Fibroblast of villous mesenchyme (primary cell): ENCODE measurements around the gene SLC38A1. TPM values are rescaled to one million over a fixed set of nuclear protein-coding genes. Genes with fewer than 3 reads are reported as not detected.

ENCODE experiments used
- DNase-seq: peaks from one replicate; pipeline ENCODE4 v3.0.0-alpha.2; 2010; ENCODE audit warnings: low read depth
- H3K4me3 ChIP-seq: 2 replicates; pipeline ENCODE4 v1.5.1; 2011; ENCODE audit warnings: low read depth, mild to moderate bottlenecking, low read length
- total RNA-seq: library from RNA; depleted of rRNA; stranded (reverse); fragments of >200 nt; gene quantifications from 2 replicates; pipeline ENCODE4 v1.2.3, GENCODE V29; 2012
- TF ChIP-seq, protein P1 (sequence below): IDR thresholded peaks from 2 replicates; pipeline ENCODE4 v1.5.1; 2012; ENCODE audit warnings: low read depth, mild to moderate bottlenecking, low read length; ENCODE audit not compliant: insufficient read depth

The SLC38A1 gene
- total RNA-seq, 1 donor: 149 TPM

GRCh38 chr12:46222636-46223035 is 46.2 kb downstream of the SLC38A1 start:
- no peak overlapping the region for H3K4me3 ChIP-seq
- no peak for DNase-seq

DNA sequence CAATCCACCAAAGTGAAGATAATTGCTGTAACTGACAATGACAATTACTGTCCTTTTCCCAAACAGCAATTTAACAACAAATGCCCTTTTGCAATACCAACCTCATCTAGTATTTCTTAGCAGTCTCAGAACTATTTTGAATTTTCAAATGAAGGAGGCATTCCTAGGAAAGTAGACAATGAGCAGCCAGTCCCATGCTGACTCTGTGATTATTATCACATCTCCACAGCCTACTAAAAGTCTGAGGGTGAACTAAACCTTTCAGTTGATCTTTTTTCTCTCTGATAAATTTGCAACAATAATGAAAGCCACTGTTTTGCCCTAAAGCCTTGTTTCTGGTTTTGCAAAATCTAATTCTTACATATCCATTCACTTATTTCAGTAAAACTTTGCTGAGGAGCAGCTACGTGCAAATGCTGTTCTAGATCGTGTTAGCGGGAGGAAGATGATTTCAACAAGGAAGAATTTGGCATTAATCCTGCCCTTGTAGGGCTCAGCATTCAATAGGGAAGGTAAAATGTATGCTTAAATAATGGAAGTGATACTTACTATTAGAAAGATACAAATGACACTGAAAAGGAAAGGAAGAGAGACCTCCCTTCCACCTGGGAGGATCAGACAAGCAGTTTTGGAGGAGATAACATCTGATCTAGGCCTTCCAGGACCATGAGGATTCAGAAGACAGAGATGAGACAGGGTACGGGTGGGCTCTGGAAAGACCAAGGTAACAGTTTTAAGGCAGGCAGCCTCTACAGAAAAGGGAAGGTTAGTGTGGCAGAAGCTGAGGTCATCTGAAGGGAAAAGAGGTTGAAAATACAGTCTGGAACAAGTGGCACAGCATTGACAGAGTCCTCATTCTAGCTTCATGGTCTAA is 47.4 kb downstream of the SLC38A1 start:
- peak; percentile 31 for DNase-seq
- TF ChIP-seq, protein P1, sequence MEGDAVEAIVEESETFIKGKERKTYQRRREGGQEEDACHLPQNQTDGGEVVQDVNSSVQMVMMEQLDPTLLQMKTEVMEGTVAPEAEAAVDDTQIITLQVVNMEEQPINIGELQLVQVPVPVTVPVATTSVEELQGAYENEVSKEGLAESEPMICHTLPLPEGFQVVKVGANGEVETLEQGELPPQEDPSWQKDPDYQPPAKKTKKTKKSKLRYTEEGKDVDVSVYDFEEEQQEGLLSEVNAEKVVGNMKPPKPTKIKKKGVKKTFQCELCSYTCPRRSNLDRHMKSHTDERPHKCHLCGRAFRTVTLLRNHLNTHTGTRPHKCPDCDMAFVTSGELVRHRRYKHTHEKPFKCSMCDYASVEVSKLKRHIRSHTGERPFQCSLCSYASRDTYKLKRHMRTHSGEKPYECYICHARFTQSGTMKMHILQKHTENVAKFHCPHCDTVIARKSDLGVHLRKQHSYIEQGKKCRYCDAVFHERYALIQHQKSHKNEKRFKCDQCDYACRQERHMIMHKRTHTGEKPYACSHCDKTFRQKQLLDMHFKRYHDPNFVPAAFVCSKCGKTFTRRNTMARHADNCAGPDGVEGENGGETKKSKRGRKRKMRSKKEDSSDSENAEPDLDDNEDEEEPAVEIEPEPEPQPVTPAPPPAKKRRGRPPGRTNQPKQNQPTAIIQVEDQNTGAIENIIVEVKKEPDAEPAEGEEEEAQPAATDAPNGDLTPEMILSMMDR: no peak
- H3K4me3 ChIP-seq: no peak overlapping the region

More at GRCh38 chr12:46222636-46223035, 46.2 kb downstream of the SLC38A1 start:
- TF ChIP-seq, protein P1: no peak

DNA sequence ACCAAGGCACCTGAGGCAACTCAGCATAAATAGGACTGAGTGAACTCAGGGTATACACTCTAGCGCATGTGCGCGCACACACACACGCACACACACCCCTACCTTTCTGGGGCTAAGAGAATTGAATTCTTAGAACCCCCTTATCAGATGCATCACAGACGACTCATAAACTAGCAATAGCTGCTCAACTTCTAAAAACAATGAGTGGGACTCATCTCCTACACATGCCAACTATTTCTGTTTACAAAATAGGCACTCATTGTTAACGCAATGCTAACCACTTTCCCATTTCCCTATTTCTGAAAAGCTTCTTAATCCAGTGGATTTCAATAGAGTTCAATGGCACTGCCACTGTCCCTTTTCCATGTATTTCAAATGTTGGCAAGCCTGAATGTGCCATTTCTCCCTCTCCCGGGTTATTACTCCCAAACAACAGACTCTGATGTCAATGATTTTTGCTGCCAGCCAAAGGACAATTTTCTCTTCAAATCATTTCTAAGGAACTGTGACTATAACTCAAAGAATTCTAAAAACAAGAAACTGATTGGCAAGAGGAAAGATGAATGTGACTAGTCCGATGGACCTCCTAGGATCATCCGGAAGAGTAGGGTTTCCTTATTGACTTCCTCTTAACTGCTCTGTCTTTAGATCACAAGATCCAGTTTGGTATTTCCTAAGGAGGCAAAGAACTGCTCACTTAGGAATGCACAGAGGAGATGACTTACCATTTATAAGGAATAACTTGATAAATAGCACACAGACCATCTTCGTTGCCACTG is 48.8 kb downstream of the SLC38A1 start:
- TF ChIP-seq, protein P1: no peak
- DNase-seq: peak; percentile 72
- no peak overlapping the region for H3K4me3 ChIP-seq

DNA sequence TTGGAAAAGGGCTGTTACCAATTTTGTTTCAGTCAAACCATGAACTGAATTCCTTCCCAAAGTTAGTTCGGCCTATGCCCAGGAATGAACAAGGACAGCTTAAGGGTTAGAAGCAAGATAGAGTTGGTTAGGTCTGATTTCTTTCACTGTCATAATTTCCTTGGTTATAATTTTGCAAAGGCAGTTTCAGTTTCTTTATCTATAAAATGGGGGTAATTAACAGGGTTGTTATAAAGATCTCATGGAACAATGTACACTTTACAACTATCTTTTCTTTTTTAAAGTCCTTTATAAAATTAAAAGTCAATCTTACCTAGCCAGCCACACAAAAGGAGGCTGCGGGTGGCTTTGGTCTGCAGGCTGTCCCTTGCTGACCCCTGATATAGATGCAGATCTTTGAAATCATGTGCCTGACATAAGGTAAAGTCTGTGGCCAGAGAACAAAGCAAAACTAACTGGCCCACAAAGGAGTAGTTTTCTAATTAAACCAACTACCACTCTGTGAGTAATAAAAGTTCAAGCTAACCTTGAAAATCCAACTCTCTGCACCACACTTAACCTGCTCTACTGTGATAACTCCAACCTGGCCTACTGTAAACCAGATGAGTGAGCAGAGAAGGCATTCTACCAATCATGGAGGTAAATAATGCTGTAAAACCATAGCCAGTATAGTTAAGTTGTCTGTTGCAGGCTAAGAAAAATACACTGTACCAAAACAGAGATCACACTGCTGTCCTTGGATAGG is 49.5 kb downstream of the SLC38A1 start:
- TF ChIP-seq, protein P1: no peak
- H3K4me3 ChIP-seq: no peak overlapping the region
- no peak for DNase-seq

GRCh38 chr12:46218322-46219095 is 50.3 kb downstream of the SLC38A1 start:
- DNase-seq: no peak
- H3K4me3 ChIP-seq: no peak overlapping the region
- TF ChIP-seq, protein P1: no peak
